K562 (cell line): ENCODE measurements around the gene MYG1. TPM values are rescaled to one million over a fixed set of nuclear protein-coding genes. Genes with fewer than 3 reads are reported as not detected.

ENCODE experiments used
- CEBPB ChIP-seq: fragments of 450-650 bp; IDR thresholded peaks from 2 replicates; pipeline ENCODE4 v1.6.1; 2016; ENCODE audit warnings: missing genetic modification characterization, missing compliant biosample characterization
- CEBPG ChIP-seq, 3 experiments: fragments of 200-800 bp in 1 of 3; sonication (Bioruptor generic) in 1 of 3; sonication (generic) in 1 of 3; formaldehyde crosslinking in 1 of 3; IDR thresholded peaks in 2 of 3; conservative IDR thresholded peaks in 1 of 3; 2 replicates each; pipeline versions ENCODE4 v1.6.1 to v1.8.0; 2016 to 2022; ENCODE audit warnings: missing compliant biosample characterization in 2 of 3, missing genetic modification characterization in 2 of 3, mild to moderate bottlenecking in 1 of 3, missing genetic modification reagents in 1 of 3
- E4F1 ChIP-seq: fragments of 250-450 bp; sonication (Bioruptor Pico); IDR thresholded peaks from 2 replicates; pipeline ENCODE4 v1.5.0; 2021; ENCODE audit warnings: mild to moderate bottlenecking, borderline replicate concordance
- EP300 ChIP-seq: IDR thresholded peaks from 2 replicates; pipeline ENCODE4 v1.6.1; 2012; ENCODE audit warnings: low read length, improper control_type of control experiment
- ETV1 ChIP-seq: fragments of 450-650 bp; conservative IDR thresholded peaks from 2 replicates; pipeline ENCODE4 v1.6.1; 2016; ENCODE audit warnings: missing genetic modification characterization, control low read depth, low read depth, missing compliant biosample characterization
- FIP1L1 ChIP-seq: fragments of 200-400 bp; formaldehyde crosslinking; IDR thresholded peaks from 2 replicates; pipeline ENCODE4 v1.6.1; 2018; ENCODE audit warnings: mild to moderate bottlenecking, low read depth, low read length; ENCODE audit not compliant: poor library complexity, severe bottlenecking
- FOXM1 ChIP-seq, 2 experiments: fragments of 450-650 bp in 1 of 2; sonication (generic) in 1 of 2; formaldehyde crosslinking in 1 of 2; IDR thresholded peaks; 2 replicates each; pipeline versions ENCODE4 v1.6.1 to v1.9.0; 2017 to 2022; ENCODE audit warnings: low read depth in 2 of 2, mild to moderate bottlenecking in 2 of 2, missing genetic modification reagents in 1 of 2, moderate library complexity in 1 of 2
- HMBOX1 ChIP-seq: sonication (generic); IDR thresholded peaks from 2 replicates; pipeline ENCODE4 v1.6.1; 2016
- IFI16 ChIP-seq: fragments of 250-450 bp; sonication (Bioruptor Pico); IDR thresholded peaks from 2 replicates; pipeline ENCODE4 v2.1.2; 2022; ENCODE audit warnings: mild to moderate bottlenecking, inconsistent platforms
- KDM1A ChIP-seq, 2 experiments: fragments of 450-650 bp; IDR thresholded peaks; 2 replicates each; pipeline ENCODE4 v1.6.1; 2016; ENCODE audit warnings: mild to moderate bottlenecking in 2 of 2
- NFIC ChIP-seq: fragments of 450-650 bp; IDR thresholded peaks from 2 replicates; pipeline ENCODE4 v1.6.1; 2017; ENCODE audit warnings: mild to moderate bottlenecking, inconsistent platforms
- NUFIP1 ChIP-seq: fragments of 450-650 bp; IDR thresholded peaks from 2 replicates; pipeline ENCODE4 v1.6.1; 2018; ENCODE audit not compliant: partially characterized antibody
- POLR3A ChIP-seq: IDR thresholded peaks from 2 replicates; pipeline ENCODE4 v1.6.1; 2011; ENCODE audit warnings: borderline replicate concordance, mild to moderate bottlenecking, moderate library complexity; ENCODE audit not compliant: insufficient read length, insufficient read depth; ENCODE audit errors: extremely low read depth
- PYGO2 ChIP-seq: fragments of 450-650 bp; IDR thresholded peaks from 2 replicates; pipeline ENCODE4 v1.6.1; 2016; ENCODE audit warnings: mild to moderate bottlenecking, missing genetic modification characterization, moderate library complexity, missing compliant biosample characterization
- RFX7 ChIP-seq: fragments of 250-450 bp; sonication (Bioruptor Pico); IDR thresholded peaks from 2 replicates; pipeline ENCODE4 v1.5.1; 2021; ENCODE audit warnings: mild to moderate bottlenecking
- SETDB1 ChIP-seq: IDR thresholded peaks from one replicate; pipeline ENCODE4 v1.6.1; 2012; ENCODE audit warnings: low read length, control low read depth, inconsistent platforms
- SIN3A ChIP-seq, 2 experiments: fragments of 150-350 bp in 1 of 2; IDR thresholded peaks; 2 replicates each; pipeline ENCODE4 v1.6.1; 2011 to 2016; ENCODE audit warnings: borderline replicate concordance in 2 of 2, low read depth in 2 of 2, low read length in 2 of 2, mild to moderate bottlenecking in 2 of 2, moderate library complexity in 2 of 2; ENCODE audit not compliant: control insufficient read depth in 1 of 2
- SMARCC2 ChIP-seq: fragments of 450-650 bp; IDR thresholded peaks from 2 replicates; pipeline ENCODE4 v1.6.1; 2017; ENCODE audit warnings: antibody characterized with exemption, moderate library complexity, mild to moderate bottlenecking, low read depth
- WHSC1 ChIP-seq: IDR thresholded peaks from one replicate; pipeline ENCODE4 v1.6.1; 2012; ENCODE audit warnings: low read length, control low read depth, inconsistent platforms
- YY1 ChIP-seq, 3 experiments: IDR thresholded peaks; 2 replicates each; pipeline ENCODE4 v1.6.1; 2011; ENCODE audit warnings: low read length in 2 of 3, mild to moderate bottlenecking in 2 of 3, moderate library complexity in 2 of 3, borderline replicate concordance in 1 of 3, control low read depth in 1 of 3, low read depth in 1 of 3; ENCODE audit not compliant: insufficient read depth in 3 of 3, insufficient replicate concordance in 2 of 3, control insufficient read depth in 1 of 3, insufficient read length in 1 of 3; ENCODE audit errors: extremely low read depth in 1 of 3
- ZNF398 ChIP-seq: fragments of 250-450 bp; sonication (Bioruptor Pico); IDR thresholded peaks from 2 replicates; pipeline ENCODE4 v1.8.0; 2021; ENCODE audit warnings: moderate library complexity, mild to moderate bottlenecking, inconsistent platforms
- polyA plus RNA-seq, 8 experiments: library from polyadenylated mRNA; depleted of rRNA in 4 of 8; stranded (reverse) in 5 of 8; unstranded in 3 of 8; fragments of >200 nt; fragmentation: Nextera tagmentation in 2 of 8; fragmentation: Illumina TruSeq in 1 of 8; extraction: Ambion mirVana in 2 of 8; extraction: Trizol in 1 of 8; gene quantifications; 2 replicates each; pipeline versions ENCODE4 v1.2.1 to v1.2.3, GENCODE V29; 2011 to 2014; ENCODE audit warnings: inconsistent platforms in 1 of 8, missing spikeins in 1 of 8
- total RNA-seq, 7 experiments: library from RNA; depleted of rRNA in 6 of 7; stranded (reverse); fragments of >200 nt in 6 of 7; fragmentation: Illumina TruSeq in 2 of 7; extraction: Trizol in 2 of 7; gene quantifications; 2 replicates each; pipeline versions ENCODE4 v1.2.1 to v1.2.3, GENCODE V29; 2011 to 2021; ENCODE audit warnings: low replicate concordance in 1 of 7

Gene MYG1
- total and polyA plus RNA-seq, 9 of the 15 experiments (the other 6 are each of a cell fraction or from before 2014, with no cell fraction given): 0.45 to 5.6 (median 2.1) TPM

GRCh38 chr12:53324779-53325510, 25.4 kb downstream of the MYG1 start (continued):
- TF ChIP-seq CEBPG (CRISPR knock-in tag; IDR thresholded peaks at IDR 0.05) (no peak), CEBPG (tag; conservative IDR thresholded peaks at IDR 0.05 in 1 of 2, IDR thresholded peaks at IDR 0.05 in 1 of 2) (no peak), KDM1A (IDR thresholded peaks at IDR 0.05) (no peak), EP300 (0 out of 2 replicates have a peak, but pooled peaks have one; percentile 8), HMBOX1 (no peak), E4F1 (CRISPR knock-in tag) (no peak), ETV1 (tag) (no peak), SIN3A (IDR thresholded peaks at IDR 0.05; ENCODE audit: borderline replicate concordance in 2 of 2, control insufficient read depth in 1 of 2, low read depth in 2 of 2, low read length in 2 of 2) (peak in 1 of 2 experiments; percentile 56; a peak in 1 of 4 replicates), RFX7 (no peak), NFIC (peak; percentile 49), YY1 (IDR thresholded peaks at IDR 0.05; ENCODE audit: borderline replicate concordance in 1 of 3, control insufficient read depth in 1 of 3, extremely low read depth in 1 of 3, insufficient read depth in 3 of 3, insufficient read length in 1 of 3, insufficient replicate concordance in 2 of 3, low read depth in 1 of 3, low read length in 2 of 3) (peak in 2 of 3 experiments; percentile 47 to 76), SMARCC2 (no peak), FIP1L1 (peak; percentile 60), POLR3A (no peak), ZNF398 (CRISPR knock-in tag) (no peak), SETDB1 (no peak), IFI16 (CRISPR knock-in tag) (no peak), CEBPB (no peak), WHSC1 (no peak), PYGO2 (tag) (no peak), NUFIP1 (no peak), FOXM1 (IDR thresholded peaks at IDR 0.05; ENCODE audit: low read depth) (no peak), FOXM1 (CRISPR knock-in tag; IDR thresholded peaks at IDR 0.05; ENCODE audit: low read depth) (no peak)
